Naive B cell (primary cell): ENCODE data around the gene DAB2IP. TPM values are rescaled to one million over a fixed set of nuclear protein-coding genes. Genes with fewer than 3 reads are reported as not detected.
"Not testable (repeated sequence)": the region's sequence is repeated elsewhere in the genome, so short reads cannot be mapped to it uniquely, and the experiment has no call there.

ENCODE experiments used
- ATAC-seq, 2 donors: fragments of 150-1000 bp; cut with Tn5 transposase; 2 replicates each; pipeline ENCODE4 v1.10.0; 2021; ENCODE audit warnings: low read depth in 2 of 2, mild to moderate bottlenecking in 2 of 2, moderate library complexity in 2 of 2
- DNase-seq: peaks from one replicate; pipeline ENCODE4 v3.0.0; 2022
- H3K27ac Mint-ChIP-seq, 6 donors: one replicate each; pipeline ENCODE4 v1.8.0; 2020 to 2022; ENCODE audit warnings: mild to moderate bottlenecking in 6 of 6, mixed read lengths in 6 of 6, moderate library complexity in 5 of 6, inconsistent platforms in 2 of 6
- H3K27me3 Mint-ChIP-seq, 3 donors: one replicate each; pipeline ENCODE4 v1.8.0; 2021 to 2022; ENCODE audit warnings: mixed read lengths in 3 of 3, mild to moderate bottlenecking in 1 of 3
- H3K36me3 Mint-ChIP-seq, 2 donors: one replicate each; pipeline ENCODE4 v1.8.0; 2020 to 2022; ENCODE audit warnings: mixed read lengths in 2 of 2, inconsistent platforms in 1 of 2, mild to moderate bottlenecking in 1 of 2
- H3K4me1 Mint-ChIP-seq, 3 donors: one replicate each; pipeline ENCODE4 v1.8.0; 2020 to 2022; ENCODE audit warnings: mixed read lengths in 3 of 3, inconsistent platforms in 1 of 3, mild to moderate bottlenecking in 1 of 3, moderate library complexity in 1 of 3
- H3K4me3 Mint-ChIP-seq, 8 donors: one replicate each; pipeline ENCODE4 v1.8.0; 2020 to 2022; ENCODE audit warnings: mild to moderate bottlenecking in 8 of 8, mixed read lengths in 8 of 8, moderate library complexity in 8 of 8, inconsistent platforms in 2 of 8
- H3K9me3 Mint-ChIP-seq, 7 donors: one replicate each; pipeline ENCODE4 v1.8.0; 2020 to 2022; ENCODE audit warnings: mixed read lengths in 7 of 7, mild to moderate bottlenecking in 5 of 7, inconsistent platforms in 2 of 7, moderate library complexity in 1 of 7
- polyA plus RNA-seq, 6 donors: library from polyadenylated mRNA; unstranded; fragments of 300-500 nt; fragmentation: Illumina TruSeq; gene quantifications; one replicate each; pipeline ENCODE4 v1.2.3, GENCODE V29; 2021; ENCODE audit warnings: low read depth in 6 of 6

The DAB2IP gene
- polyA plus RNA-seq, 6 donors from 2014 or later = not detected

GRCh38 chr9:121781701-121782464 lies 130.4 kb downstream of the DAB2IP start:
- Mint-ChIP-seq H3K36me3 (peaks cover 0 to 13% of the 10 kb centered on the region in 2 donors), H3K27ac (peak overlapping the region in 2 of 6 donors; percentile 2 to 68), H3K27me3 (peaks cover 0 to 16% (median 11%) of the 10 kb centered on the region in 3 donors), H3K4me3 (no peak overlapping the region), H3K9me3 (peaks cover 0 to 18% (median 7%) of the 10 kb centered on the region in 7 donors), H3K4me1 (no peaks in the 10 kb centered on the region)
- DNase-seq = no peak
- no peak for ATAC-seq

DNA sequence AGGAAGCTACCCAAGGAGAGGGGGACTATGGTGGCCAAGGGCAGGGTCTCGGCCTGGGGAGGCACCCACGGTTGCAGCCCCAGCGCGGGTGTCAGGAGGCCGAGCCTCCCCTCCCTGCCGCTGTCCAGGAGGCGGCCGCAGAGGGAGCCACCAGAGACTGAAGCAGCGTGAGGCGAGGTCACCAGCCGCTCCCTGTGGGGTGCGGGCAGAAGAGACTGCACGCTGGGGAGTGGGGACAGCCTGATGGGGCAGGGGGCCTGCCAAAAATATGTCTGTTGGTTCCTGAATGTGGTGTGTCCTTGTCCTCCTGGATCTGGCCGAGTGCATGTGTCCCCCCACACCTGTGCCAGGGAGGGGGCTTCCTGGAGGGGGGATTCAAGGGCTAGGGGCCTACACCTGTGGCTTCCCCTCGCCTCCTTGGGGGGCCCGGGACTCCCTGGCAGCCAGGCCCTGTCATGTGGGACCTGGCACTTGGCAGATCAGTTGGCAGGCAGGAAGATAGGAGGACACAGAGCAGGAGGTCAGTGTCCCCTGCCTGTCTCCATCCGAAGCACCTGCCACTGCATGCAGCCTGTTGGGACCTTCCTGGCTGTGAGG lies 131.2 kb downstream of the DAB2IP start:
- DNase-seq = no peak
- no peak for ATAC-seq
- Mint-ChIP-seq H3K9me3 (peaks cover 0 to 17% (median 7%) of the 10 kb centered on the region in 7 donors), H3K27me3 (peaks cover 0 to 23% (median 12%) of the 10 kb centered on the region in 3 donors), H3K4me1 (no peaks in the 10 kb centered on the region), H3K27ac (no peak overlapping the region), H3K36me3 (peaks cover 0 to 13% of the 10 kb centered on the region in 2 donors), H3K4me3 (no peak overlapping the region)

DNA sequence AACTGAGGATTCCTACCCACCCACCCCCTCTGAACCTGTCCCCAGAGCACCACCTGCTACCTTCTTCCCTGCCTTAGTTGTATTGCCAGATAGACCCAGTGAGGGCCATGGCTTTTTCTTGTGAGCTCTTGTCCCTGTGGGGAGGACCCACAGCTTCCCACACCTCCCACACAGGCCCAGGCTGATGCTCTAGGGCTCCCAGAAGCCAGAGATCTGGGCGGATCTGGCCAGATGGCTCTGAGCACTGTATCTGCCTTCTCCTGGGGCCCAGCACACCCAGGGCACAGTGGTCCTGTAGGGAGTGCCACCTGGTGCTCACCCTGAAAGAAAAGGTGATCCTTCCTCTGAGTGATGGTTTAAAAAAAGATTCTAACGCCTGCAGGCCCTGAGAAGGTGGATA lies 131.7 kb downstream of the DAB2IP start:
- no peaks in the 10 kb centered on the region for H3K4me1 Mint-ChIP-seq
- peaks cover 0 to 12% of the 10 kb centered on the region in 2 donors for H3K36me3 Mint-ChIP-seq
- DNase-seq (no peak), ATAC-seq (no peak)
- H3K27ac Mint-ChIP-seq = no peak overlapping the region
- peaks cover 0 to 14% (median 7%) of the 10 kb centered on the region in 7 donors for H3K9me3 Mint-ChIP-seq
- H3K27me3 Mint-ChIP-seq = peaks cover 0 to 27% (median 8%) of the 10 kb centered on the region in 3 donors
- no peak overlapping the region for H3K4me3 Mint-ChIP-seq

- no peak for DNase-seq
- no peak overlapping the region for H3K27ac Mint-ChIP-seq
Observed at GRCh38 chr9:121783521-121784507, 132.4 kb downstream of the DAB2IP start.

DNA sequence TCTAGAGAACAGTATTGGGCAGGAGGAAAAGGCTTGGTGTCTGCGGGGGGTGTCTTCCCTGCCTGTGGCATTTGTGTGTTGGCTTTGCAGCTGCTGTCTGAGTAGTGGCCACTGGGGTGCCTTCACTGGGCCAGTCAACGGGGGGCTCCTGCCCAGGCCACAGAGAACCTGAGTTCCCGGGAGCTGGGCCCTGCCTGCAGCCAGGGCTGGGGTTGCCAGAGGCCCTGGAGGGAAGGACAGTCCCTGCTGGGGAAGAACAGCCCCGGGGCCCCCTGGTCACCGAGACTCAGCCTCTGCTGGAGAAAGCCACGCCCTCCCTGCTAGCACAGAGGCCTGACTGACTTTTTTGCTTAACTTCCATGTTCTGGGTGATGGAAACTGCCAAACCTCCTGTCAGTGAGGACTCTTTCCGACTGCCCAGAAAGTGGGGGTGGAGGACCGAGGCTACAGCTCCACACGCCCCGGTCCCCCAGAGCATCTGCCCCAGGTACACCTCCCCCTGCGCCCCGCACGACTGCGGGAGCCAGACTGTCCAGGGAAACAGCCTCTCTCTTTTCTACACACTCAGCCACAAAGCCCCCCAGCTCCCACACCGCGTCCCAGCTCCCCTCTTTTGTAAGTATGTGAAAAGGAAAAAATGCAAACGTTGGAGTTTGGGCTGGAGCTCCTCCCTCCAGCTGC lies 133.4 kb downstream of the DAB2IP start:
- peaks cover 0 to under 1% (median 0%) of the 10 kb centered on the region in 7 donors for H3K9me3 Mint-ChIP-seq
- no peak overlapping the region for H3K4me3 Mint-ChIP-seq
- no peaks in the 10 kb centered on the region for H3K4me1 Mint-ChIP-seq
- no peaks in the 10 kb centered on the region for H3K36me3 Mint-ChIP-seq
- ATAC-seq (no peak), DNase-seq (no peak)
- H3K27me3 Mint-ChIP-seq = peaks cover 0 to 41% (median 14%) of the 10 kb centered on the region in 3 donors
- no peak overlapping the region for H3K27ac Mint-ChIP-seq

More at GRCh38 chr9:121783521-121784507, 132.4 kb downstream of the DAB2IP start:
- H3K4me1 Mint-ChIP-seq = no peaks in the 10 kb centered on the region
- H3K27me3 Mint-ChIP-seq = peaks cover 0 to 34% (median 9%) of the 10 kb centered on the region in 3 donors
- H3K36me3 Mint-ChIP-seq = peaks cover 0 to 5% of the 10 kb centered on the region in 2 donors
- H3K9me3 Mint-ChIP-seq = peaks cover 0 to 7% (median 3%) of the 10 kb centered on the region in 7 donors
- no peak overlapping the region for H3K4me3 Mint-ChIP-seq
- ATAC-seq = no peak

GRCh38 chr9:121785673-121786542 lies 134.5 kb downstream of the DAB2IP start:
- no peak overlapping the region for H3K4me3 Mint-ChIP-seq
- DNase-seq (no peak), ATAC-seq (no peak)
- no peaks in the 10 kb centered on the region for H3K4me1 Mint-ChIP-seq
- H3K27ac Mint-ChIP-seq = no peak overlapping the region
- no peaks in the 10 kb centered on the region for H3K36me3 Mint-ChIP-seq
- no peaks in the 10 kb centered on the region for H3K9me3 Mint-ChIP-seq
- peaks cover 0 to 36% (median 14%) of the 10 kb centered on the region in 3 donors for H3K27me3 Mint-ChIP-seq

- Mint-ChIP-seq H3K9me3 (no peaks in the 10 kb centered on the region), H3K4me3 (no peak overlapping the region), H3K27me3 (peaks cover 0 to 36% (median 20%) of the 10 kb centered on the region in 3 donors), H3K36me3 (no peaks in the 10 kb centered on the region), H3K4me1 (no peaks in the 10 kb centered on the region), H3K27ac (no peak overlapping the region)
- ATAC-seq (no peak), DNase-seq (no peak)
Observed at GRCh38 chr9:121786543-121786948, 135.1 kb downstream of the DAB2IP start.

GRCh38 chr9:121786998-121787422 lies 135.6 kb downstream of the DAB2IP start:
- no peak overlapping the region for H3K4me3 Mint-ChIP-seq
- no peaks in the 10 kb centered on the region for H3K36me3 Mint-ChIP-seq
- H3K9me3 Mint-ChIP-seq = no peaks in the 10 kb centered on the region
- peak overlapping the region in 1 of 6 donors; percentile 76 for H3K27ac Mint-ChIP-seq
- peaks cover 0 to 36% (median 23%) of the 10 kb centered on the region in 3 donors for H3K27me3 Mint-ChIP-seq
- DNase-seq = no peak
- no peak for ATAC-seq
- H3K4me1 Mint-ChIP-seq = no peaks in the 10 kb centered on the region

GRCh38 chr9:121788686-121789366 lies 137.4 kb downstream of the DAB2IP start:
- Mint-ChIP-seq H3K4me1 (no peaks in the 10 kb centered on the region), H3K9me3 (no peaks in the 10 kb centered on the region), H3K27me3 (peaks cover 0 to 36% (median 23%) of the 10 kb centered on the region in 3 donors), H3K27ac (peak overlapping the region in 1 of 6 donors; percentile 4), H3K36me3 (no peaks in the 10 kb centered on the region), H3K4me3 (peak overlapping the region in 1 of 8 donors; percentile 45)
- no peak for DNase-seq
- no peak for ATAC-seq

- no peaks in the 10 kb centered on the region for H3K9me3 Mint-ChIP-seq
- no peak for ATAC-seq
- no peak overlapping the region for H3K27ac Mint-ChIP-seq
- peaks cover 2 to 36% (median 23%) of the 10 kb centered on the region in 3 donors for H3K27me3 Mint-ChIP-seq
- H3K4me1 Mint-ChIP-seq = no peaks in the 10 kb centered on the region
- H3K4me3 Mint-ChIP-seq = no peak overlapping the region
- DNase-seq = no peak
- no peaks in the 10 kb centered on the region for H3K36me3 Mint-ChIP-seq
Observed at GRCh38 chr9:121790841-121791240, 139.4 kb downstream of the DAB2IP start.

- not testable (repeated sequence) for DNase-seq, H3K4me1 Mint-ChIP-seq, H3K4me3 Mint-ChIP-seq, H3K27ac Mint-ChIP-seq, ATAC-seq, H3K9me3 Mint-ChIP-seq, H3K36me3 Mint-ChIP-seq
- H3K27me3 Mint-ChIP-seq = peaks cover 4 to 32% (median 15%) of the 10 kb centered on the region in 3 donors
Observed at GRCh38 chr9:121792476-121792875, 141.0 kb downstream of the DAB2IP start.
